ENCODE data around the gene CUEDC1. TPM values are rescaled to one million over a fixed set of nuclear protein-coding genes. Genes with fewer than 3 reads are reported as not detected.
"Not testable (repeated sequence)": the region's sequence is repeated elsewhere in the genome, so short reads cannot be mapped to it uniquely, and the experiment has no call there.

Gene CUEDC1
- polyA plus RNA-seq, 2 of the 4 experiments (the other 2 are of a cell fraction): 44.3 to 90.6 TPM

DNA sequence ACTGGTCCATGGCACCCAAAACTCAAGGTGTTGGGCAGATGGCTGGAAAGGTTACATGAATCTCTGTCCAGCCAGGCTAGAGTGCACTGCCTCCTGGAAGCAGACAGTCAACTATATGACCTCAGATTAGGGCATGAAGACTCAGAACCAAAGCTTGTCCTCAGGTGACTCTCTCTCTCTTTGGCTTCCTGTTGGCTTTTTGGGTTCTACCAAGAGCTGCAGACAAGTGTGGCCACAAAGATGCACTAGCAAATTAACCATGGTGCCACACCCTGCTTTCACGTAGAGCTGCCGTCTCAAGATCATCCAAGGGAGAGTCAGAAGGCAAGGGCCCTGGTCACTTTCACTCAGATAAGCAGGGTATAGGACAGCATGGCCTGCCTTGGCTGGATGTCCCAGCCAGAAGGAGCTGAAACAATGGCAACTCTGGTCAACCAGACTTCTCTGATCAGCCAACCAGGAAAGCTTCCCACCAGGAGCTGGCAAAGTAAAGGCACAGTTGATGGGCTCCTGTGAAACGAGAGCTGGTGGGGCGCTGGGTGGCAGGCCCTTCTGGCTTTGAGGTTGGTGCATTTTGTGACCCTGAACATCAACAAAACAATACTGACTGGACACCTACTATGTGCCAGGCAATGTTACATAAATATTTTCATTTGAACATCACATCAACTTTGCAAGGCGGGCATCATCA lies 31.9 kb downstream of the CUEDC1 start:
- H3K4me2 ChIP-seq: no peak overlapping the region
- H3K27ac ChIP-seq: peak overlapping the region in 1 of 2 experiments; percentile 56; a peak in 1 of 6 replicates
- peaks cover 66% of the 10 kb centered on the region for H3K4me1 ChIP-seq
- DNase-seq (ENCODE audit: low read depth in 1 of 2, low spot score in 1 of 2) (no peak), ATAC-seq (no peak), FAIRE-seq (no peak)
- H3K4me3 ChIP-seq: no peak overlapping the region
- 76% methylated on average over 5 of the region's 5 CpGs for WGBS (ENCODE audit: missing lambda C conversion rate)
- ChIA-PET POLR2A (interaction anchor here (1.2 kb wide), 1 partner anchor 25 kb away, joined by 4 read pairs; no protein-coding TSS in a partner anchor), CTCF (interaction anchor here (0.6 to 8.8 kb wide), 9 partner anchors 12 to 279 kb away, joined by 3 to 50 read pairs (median 3); no protein-coding TSS in a partner anchor)
- H3K9me3 ChIP-seq: no peaks in the 10 kb centered on the region
- TF ChIP-seq NFE2L2 (conservative IDR thresholded peaks at IDR 0.05; ENCODE audit: low read length): no peak
- TF ChIP-seq, protein P1, sequence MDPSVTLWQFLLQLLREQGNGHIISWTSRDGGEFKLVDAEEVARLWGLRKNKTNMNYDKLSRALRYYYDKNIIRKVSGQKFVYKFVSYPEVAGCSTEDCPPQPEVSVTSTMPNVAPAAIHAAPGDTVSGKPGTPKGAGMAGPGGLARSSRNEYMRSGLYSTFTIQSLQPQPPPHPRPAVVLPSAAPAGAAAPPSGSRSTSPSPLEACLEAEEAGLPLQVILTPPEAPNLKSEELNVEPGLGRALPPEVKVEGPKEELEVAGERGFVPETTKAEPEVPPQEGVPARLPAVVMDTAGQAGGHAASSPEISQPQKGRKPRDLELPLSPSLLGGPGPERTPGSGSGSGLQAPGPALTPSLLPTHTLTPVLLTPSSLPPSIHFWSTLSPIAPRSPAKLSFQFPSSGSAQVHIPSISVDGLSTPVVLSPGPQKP (IDR thresholded peaks at IDR 0.05; ENCODE audit: low read depth, low read length): no peak
- no peak for TF ChIP-seq RAD21 (conservative IDR thresholded peaks at IDR 0.05 in 1 of 2, IDR thresholded peaks at IDR 0.05 in 1 of 2)
- TF ChIP-seq MYC (IDR thresholded peaks at IDR 0.05; ENCODE audit: borderline replicate concordance, low read length): no peak
- no peak for TF ChIP-seq MAZ (IDR thresholded peaks at IDR 0.05; ENCODE audit: borderline replicate concordance, low read depth, low read length)
- TF ChIP-seq HDAC2 (IDR thresholded peaks at IDR 0.05): no peak
- TF ChIP-seq ZSCAN20 (CRISPR knock-in tag; IDR thresholded peaks at IDR 0.05): no peak
- no peak for TF ChIP-seq CHD4 (IDR thresholded peaks at IDR 0.05; ENCODE audit: borderline replicate concordance)
- no peak for TF ChIP-seq FOXS1 (CRISPR knock-in tag; IDR thresholded peaks at IDR 0.05)
- no peak for TF ChIP-seq CBX2 (IDR thresholded peaks at IDR 0.05; ENCODE audit: borderline replicate concordance, low read depth)
- no peak for TF ChIP-seq HOXA7 (CRISPR knock-in tag; IDR thresholded peaks at IDR 0.05)
- TF ChIP-seq HEYL (CRISPR knock-in tag; IDR thresholded peaks at IDR 0.05): no peak
- TF ChIP-seq ZC3H11A (IDR thresholded peaks at IDR 0.05): no peak
- TF ChIP-seq, protein P2, sequence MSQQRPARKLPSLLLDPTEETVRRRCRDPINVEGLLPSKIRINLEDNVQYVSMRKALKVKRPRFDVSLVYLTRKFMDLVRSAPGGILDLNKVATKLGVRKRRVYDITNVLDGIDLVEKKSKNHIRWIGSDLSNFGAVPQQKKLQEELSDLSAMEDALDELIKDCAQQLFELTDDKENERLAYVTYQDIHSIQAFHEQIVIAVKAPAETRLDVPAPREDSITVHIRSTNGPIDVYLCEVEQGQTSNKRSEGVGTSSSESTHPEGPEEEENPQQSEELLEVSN (IDR thresholded peaks at IDR 0.05; ENCODE audit: borderline replicate concordance, low read depth): no peak
- TF ChIP-seq TFCP2L1 (CRISPR knock-in tag; IDR thresholded peaks at IDR 0.05): no peak
- no peak for TF ChIP-seq POLR2AphosphoS2 (conservative IDR thresholded peaks at IDR 0.05; ENCODE audit: low read length)
- TF ChIP-seq CBX8 (IDR thresholded peaks at IDR 0.05): no peak
- TF ChIP-seq, protein P3, sequence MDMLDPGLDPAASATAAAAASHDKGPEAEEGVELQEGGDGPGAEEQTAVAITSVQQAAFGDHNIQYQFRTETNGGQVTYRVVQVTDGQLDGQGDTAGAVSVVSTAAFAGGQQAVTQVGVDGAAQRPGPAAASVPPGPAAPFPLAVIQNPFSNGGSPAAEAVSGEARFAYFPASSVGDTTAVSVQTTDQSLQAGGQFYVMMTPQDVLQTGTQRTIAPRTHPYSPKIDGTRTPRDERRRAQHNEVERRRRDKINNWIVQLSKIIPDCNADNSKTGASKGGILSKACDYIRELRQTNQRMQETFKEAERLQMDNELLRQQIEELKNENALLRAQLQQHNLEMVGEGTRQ (IDR thresholded peaks at IDR 0.05): no peak
- TF ChIP-seq BHLHE40 (IDR thresholded peaks at IDR 0.05; ENCODE audit: low read depth, low read length): no peak
- no peak for TF ChIP-seq HOXB5 (CRISPR knock-in tag; IDR thresholded peaks at IDR 0.05)

DNA sequence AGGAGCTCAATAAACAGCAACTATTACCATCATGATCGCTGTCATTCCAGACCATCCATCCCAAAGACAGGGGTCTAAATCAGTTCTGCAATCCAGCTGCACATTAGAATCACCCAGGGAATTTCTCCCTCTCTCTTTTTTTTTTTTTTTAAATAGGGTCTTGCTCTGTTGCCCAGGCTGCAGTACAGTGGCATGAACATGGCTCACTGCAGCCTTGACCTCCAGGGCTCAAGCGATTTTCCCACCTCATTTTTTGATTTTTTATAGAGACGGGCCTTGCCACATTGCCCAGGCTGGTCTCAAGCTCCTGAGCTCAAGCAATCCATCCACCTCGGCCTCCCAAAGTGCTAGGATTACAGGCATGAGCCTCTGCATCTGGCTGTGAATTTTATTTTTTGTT lies 32.5 kb downstream of the CUEDC1 start:
- CTCF ChIA-PET: interaction anchor here (0.8 to 8.8 kb wide), 7 partner anchors 17 to 279 kb away, joined by 3 to 50 read pairs (median 3); no protein-coding TSS in a partner anchor
- DNase-seq (ENCODE audit: low read depth in 1 of 2, low spot score in 1 of 2); ATAC-seq; H3K4me3 ChIP-seq; H3K9me3 ChIP-seq; FAIRE-seq: not testable (repeated sequence)
- WGBS (ENCODE audit: missing lambda C conversion rate): 93% methylated on average over 4 of the region's 4 CpGs
- H3K4me2 ChIP-seq: peak overlapping the region; percentile 51; the same call in 2 of the 3 replicates
- peaks cover 68% of the 10 kb centered on the region for H3K4me1 ChIP-seq
- H3K27ac ChIP-seq: peak overlapping the region; percentile 23 to 56; a peak in 3 of 6 replicates
- POLR2A ChIA-PET: interaction anchor here (1.2 kb wide), 1 partner anchor 26 kb away, joined by 4 read pairs; no protein-coding TSS in a partner anchor
